ENCODE measurements around the gene LRRC25. TPM values are rescaled to one million over a fixed set of nuclear protein-coding genes. Genes with fewer than 3 reads are reported as not detected.
A peak's percentile ranks its signal among the peaks of the same experiment; 100 is the strongest.

Gene LRRC25
- polyA plus RNA-seq, 4 donors, result 1.0 to 1.3 (median 1.2) TPM

DNA sequence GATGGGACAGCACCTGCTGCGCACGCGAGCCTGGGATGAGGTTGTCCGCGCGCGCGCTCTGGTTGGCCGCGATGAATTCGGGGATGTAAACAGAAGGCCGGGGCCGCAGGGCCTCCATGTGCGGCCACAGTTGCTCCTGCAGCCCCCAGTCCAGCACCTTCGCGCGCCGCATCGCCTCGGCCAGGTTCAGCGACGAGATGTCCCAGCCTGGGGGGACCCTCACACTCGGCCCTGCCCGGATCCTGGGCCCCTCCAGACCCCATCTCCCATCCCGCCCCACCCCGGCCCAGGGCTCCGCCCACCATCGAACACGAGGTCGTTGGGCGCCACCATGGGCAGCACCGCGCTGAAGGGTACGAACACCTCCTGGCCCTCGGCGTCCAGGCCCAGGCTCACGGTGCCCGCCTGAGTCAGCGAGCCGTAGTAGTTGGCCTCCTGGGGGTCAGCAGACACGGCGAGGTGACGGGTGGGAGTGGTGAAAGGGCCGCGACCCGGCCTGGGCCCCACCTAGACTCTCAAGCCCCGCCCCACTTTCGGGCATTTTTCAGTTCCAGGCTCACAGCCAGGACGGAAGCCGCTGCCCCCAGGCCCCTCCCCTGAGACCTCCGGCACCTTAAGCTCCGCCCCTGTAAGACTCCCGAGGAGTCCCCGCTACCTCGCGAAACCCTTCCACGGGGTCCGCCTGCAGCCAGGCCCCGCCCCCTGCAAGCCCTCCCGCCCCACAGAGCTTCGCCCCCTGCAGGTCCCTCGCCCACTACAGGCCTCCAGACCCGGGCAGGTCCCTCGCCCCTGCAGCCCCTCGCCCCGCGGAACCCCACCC is 39.5 kb upstream of the LRRC25 start:
- peak in 1 of 4 donors; percentile 81 for DNase-seq (ENCODE audit: low read depth in 4 of 4, low spot score in 3 of 4)

DNA sequence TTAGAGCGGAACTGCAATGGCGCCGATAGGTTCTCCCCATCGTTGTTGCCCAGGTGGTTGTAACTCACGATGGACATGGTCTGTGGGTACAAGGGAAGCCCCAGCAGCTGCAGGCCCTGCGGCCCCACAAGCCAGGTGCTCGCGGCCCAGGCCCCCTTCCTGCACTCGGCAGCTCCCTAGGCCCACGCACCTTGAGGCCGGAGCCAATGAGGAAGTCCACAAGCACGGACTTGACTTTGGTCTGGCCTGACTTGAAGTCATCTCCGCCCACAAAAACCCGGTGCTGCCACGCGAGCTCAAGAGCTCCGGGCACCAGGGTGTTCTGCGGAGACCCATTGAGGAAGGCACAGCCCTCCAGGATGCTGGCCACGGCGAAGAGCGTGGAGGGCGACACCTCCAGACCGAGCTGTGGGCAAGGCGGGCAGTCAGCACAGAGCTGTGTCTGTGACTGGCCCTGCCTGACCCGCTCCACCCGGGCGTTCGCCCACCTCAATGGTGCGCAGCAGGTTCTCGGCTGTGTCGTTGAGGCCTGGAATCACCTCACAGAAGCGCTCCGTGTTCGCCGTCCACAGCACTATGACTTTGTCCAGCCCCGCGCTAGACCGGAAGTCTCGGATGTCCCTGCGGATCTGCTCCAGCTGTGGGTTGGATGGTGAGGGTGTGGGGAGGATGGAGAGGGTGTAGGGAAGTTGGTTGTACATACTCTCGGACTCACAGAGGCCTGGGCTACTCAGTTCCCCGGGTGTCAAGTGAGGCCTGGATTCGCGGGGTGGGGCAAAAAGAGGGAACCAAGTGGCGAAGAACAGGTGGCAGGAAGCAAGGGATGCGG is 38.6 kb upstream of the LRRC25 start:
- no peak for DNase-seq (ENCODE audit: low read depth in 4 of 4, low spot score in 3 of 4)

DNA sequence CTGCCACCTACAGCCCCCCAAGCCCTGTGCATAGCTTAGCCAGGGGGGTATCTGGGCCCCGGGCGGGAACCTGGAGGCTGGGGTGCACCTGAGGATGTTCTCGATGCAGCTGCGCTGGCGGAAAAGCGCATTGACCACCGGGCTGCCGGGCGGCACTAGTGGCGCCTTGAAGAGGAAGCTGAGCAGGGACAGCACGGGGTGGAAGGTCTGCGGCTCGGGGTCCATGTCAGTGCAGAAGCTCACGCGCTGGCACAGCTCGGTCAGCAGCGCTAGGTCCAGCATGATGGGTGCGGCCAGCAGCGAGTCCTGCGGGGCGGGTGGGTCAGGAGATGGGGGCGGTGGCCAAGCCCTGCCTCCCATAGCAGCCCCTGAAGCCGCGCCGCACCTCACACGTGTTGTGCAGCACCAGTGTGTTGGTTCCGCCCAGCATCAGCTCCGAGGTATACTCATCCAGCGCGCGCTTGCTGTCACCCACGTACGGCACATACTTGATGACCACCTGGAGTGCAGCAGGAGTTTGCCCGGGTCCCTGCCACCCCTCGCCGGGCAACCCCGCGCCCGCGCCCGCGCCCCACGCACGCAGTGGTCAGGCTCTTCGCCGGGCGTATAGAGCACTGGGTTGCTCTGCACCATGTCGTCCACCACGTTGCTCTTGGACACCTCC is 37.9 kb upstream of the LRRC25 start:
- no peak for DNase-seq (ENCODE audit: low read depth in 4 of 4, low spot score in 3 of 4)

DNA sequence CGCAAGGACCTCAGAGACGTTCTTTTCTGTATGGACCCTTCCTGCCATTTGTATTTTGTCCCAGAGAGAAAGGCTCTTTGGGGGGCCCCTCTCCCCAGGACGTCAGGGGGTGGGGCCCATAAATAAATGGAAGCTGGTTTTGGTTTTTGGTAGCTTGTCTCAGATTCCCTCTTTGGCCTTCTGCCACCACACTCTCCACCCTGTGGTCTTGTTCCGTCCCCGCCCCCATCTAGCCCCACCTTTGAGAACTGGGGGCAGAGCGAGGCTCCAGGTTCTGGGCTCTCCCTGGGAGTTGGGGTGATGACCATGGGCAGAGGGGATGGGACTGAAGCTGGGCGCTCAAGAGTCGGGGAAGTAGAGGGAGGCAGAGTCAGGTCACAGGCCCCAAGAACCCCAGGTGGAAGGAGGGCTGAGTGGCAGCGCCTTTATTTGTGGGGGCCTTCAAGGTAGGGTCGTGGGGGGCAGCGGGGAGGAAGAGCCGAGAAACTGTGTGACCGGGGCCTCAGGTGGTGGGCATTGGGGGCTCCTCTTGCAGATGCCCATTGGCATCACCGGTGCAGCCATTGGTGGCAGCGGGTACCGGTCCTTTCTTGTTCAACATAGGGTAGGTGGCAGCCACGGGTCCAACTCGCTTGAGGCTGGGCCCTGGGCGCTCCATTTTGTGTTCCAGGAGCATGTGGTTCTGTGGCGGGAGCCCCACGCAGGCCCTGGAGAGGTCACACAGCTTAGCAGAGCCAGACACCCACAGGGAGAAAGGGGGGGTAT is 37.2 kb upstream of the LRRC25 start:
- DNase-seq (ENCODE audit: low read depth in 4 of 4, low spot score in 3 of 4), result no peak

DNA sequence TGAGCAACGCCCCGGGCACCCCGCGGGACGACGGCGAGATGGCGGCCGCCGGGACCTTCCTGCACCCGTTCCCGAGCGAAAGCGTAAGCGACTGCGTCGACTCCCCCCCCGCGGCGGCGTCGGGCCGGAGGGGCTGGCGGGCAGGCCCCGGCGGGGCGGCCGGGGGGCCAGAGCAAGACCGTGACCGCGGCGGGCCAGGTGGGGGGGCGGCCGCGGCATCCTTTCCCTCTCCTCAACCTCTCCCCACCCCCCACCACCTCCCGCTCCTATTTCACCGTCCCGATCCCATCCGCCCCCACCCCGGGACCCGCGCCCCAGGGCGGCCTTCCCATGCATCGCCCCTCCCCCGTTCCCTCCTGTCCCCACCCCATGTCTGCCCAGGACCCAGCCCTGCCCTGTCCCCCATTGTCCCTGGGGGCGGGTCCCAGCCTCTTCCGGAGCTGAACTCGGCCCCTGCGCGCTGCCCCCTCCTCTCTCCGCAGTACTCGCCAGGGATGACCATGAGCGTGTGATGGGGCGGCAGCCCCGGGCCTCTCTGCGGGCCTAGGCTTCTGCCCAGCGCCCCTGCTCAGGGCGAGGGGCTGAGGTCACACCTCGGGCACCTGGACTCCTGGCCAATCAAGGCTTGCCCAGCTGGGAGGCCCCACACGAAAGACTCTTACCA is 36.4 kb upstream of the LRRC25 start:
- no peak for DNase-seq (ENCODE audit: low read depth in 4 of 4, low spot score in 3 of 4)

DNA sequence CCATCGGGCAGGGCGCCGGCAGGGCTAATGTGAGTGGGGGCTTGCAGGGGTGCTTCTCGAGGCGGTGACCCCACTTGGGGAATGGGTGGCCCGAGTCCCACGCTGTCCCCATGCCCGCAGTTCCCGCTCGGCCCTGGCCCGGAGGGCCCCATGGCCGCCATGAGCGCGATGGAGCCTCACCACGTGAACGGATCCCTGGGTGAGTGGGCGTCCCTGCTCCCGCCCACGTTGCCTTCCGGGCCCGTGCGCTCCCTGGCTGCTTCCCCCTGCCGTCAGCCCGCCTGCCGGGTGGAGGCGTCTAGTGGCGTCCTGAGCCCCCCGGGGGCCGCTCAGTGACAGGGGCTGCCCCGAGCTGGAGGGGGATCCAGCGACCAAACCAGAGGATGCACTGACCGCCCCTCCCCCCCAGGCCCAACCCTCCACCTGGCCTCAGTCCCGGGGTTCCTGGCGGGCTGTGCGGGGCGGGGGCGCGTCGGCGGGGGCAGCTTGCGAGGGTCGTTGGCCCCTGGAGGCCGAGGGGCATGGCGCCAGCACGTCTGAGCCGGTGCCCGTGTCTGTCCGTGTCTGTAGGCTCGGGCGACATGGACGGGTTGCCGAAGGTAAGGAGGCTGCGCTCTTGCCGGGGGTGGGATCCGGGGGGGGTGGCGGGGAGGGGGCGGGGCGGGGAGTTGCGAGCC is 35.7 kb upstream of the LRRC25 start:
- DNase-seq (ENCODE audit: low read depth in 4 of 4, low spot score in 3 of 4), result no peak

DNA sequence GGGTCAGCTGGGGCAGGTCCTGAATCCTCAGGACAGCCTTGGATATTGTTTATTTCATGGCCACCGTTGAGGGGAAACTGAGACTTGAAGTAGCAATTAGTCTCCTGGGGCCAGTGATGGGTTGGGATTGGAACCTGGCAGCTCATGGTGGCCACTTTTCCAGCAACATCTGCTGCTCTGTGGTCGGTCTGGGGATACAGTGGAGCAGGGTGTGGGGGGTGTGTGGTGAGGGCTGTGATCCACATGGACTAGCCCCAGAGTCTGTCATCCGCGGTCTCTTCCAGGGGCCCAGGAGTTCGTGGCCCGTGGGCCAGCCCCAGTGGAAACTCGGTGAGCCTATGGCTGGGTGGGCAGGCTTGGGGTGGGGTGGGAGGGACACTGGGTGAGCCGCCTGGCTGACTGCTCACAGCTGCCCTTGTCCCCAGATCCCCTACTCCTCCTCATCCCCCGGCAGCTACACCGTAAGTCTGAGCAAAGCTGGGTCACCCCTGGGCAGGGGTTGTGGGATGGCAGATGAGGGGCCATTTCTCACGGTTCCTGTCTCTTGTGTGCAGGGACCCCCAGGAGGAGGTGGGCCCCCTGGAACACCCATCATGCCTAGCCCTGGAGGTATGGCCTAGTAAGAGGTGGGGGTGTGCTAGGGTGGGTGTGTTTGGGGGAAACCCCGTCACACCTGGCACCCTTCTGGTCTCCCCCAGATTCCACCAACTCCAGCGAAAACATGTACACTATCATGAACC is 35.0 kb upstream of the LRRC25 start:
- DNase-seq (ENCODE audit: low read depth in 4 of 4, low spot score in 3 of 4), result no peak

DNA sequence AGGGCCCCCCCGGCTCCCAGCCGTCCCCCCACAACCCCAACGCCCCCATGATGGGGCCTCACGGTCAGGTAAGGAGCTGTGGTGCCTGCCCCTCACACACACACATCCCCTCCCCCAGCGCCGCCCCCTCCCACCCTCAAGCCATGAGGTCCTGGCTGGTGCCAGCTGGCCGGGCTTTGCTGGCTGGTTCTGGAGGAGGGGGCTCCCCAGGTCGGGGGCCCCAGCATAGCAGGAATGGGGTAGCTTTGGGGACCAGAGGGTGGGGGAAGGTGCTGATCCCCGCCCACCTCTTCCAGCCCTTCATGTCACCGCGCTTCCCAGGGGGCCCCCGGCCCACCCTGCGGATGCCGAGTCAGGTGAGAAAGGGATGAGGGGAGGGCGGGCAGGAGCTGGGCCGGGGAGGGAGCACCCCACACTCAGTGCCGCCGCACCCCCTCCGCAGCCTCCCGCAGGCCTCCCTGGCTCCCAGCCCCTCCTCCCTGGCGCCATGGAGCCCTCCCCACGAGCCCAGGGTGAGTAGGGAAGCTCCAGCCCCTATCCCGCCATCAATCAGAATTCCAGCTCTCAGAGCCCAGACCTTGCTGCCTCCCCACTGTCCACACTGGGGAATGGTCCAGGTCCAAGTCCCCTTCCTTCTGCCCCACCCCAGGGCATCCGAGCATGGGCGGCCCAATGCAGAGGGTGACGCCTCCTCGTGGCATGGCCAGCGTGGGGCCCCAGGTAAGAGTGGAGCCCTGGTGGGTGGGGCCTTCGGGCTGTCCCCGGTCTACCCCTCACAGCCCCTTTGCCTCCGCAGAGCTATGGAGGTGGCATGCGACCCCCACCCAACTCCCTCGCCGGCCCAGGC is 34.2 kb upstream of the LRRC25 start:
- no peak for DNase-seq (ENCODE audit: low read depth in 4 of 4, low spot score in 3 of 4)

DNA sequence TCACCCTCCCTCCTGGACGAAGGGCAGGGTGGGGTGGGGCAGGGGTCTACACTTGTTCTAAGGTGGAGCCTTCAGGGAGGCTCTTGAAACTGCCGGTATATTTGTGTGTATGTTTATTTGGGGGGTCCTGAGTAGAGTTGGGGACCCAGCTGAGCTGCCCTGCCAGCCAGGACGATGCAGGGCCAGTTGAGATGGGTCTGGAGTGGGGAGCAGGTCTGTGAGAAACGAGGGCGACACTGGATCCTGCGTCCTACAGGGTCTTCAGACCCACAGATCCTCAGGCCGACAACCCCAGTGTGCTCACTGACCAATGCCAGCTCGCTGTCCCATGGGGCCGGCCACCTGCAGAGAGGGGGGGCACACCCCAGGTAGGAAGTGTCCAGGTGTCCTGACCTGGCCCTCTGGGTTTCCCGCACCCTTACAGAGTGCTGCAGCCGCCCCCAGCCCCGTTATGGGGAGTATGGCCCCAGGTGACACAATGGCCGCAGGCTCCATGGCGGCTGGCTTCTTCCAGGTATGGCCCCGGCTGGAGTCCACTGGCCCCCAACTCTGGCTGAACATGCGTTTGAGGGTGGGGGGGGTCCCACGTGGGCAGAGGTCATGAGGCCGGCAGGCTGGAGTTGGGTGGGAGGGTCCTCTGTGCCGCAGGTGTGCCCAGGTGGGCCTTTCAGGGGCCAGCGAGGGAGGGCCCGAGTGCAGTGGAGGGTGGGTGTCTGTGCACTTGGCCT is 33.2 kb upstream of the LRRC25 start:
- DNase-seq (ENCODE audit: low read depth in 4 of 4, low spot score in 3 of 4), result no peak

DNA sequence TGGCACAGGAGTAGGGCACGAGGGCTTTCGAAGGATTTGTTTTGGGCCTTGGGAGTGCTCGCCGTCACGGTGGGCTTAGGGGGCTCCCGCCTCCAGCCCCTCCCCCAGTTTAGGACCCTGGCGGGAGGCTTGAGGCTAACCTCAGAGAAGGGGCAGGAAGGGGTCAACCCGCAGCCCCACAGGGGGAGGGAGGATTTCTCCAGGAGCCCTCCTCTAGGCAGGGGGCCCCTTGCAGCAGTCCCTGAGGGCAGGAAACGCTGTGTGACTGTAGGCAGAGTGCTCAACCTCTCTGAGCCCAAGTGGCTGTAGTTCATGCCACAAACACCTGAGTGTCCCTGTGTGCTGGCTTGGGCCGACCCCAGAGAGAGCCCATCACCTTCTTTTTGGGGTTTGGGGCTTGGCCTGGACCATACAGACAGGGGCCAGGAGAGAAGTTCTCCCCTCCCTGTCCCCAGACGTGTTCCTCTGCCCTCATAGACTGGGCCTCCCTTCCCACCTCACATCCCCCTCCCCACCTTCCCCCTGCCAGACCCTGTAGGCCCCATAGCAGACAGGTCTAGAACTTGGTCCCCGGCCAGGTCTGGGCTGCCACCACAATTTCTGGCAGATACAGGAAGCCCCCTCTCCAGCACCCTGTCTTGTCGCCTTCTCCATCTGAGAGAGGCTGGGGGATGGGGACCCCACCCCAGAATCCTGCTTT is 32.4 kb upstream of the LRRC25 start:
- no peak for DNase-seq (ENCODE audit: low read depth in 4 of 4, low spot score in 3 of 4)

DNA sequence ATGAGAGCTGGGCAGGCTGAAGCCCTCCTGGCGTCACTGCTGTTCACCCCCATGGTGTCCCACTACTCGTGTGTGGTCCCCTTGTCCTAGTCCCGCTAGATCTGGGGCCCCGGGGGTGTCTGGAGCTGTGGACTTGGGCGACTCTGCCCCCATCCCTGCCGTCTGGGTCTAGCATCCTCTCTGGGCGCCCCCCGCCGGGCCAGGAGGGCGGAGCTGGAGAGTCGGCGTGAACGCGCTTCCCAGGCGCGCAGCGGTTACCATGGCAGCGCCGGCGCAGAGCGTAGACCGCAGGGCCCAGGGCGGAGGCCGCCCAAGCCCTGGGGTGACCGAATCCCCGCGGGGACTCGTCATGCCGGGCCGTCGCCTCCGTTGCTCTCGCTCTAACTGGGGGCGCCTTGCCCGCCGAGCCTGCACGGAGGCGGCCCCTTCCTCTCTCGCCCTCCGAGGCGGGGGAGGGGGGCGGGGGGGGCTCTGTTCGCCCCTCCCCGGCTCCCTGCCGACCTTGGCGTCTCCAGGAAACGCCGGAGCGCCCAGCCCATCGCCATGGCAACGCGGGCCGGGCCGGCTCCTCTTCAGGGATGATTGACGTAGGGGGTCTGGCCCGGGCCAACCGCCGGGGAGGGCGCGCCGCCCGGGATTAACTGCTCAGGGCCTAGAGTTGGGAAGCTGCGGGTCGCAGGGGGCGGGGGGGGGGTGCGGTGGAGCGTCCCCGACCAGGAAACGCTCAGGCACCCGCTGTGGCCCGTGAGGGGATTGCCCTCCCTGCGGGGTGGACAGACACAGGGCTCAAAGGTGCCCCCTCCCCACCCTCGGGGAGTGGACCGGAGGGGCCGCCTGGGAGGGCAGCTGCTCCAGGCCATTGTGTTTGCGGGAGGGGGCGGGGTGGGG is 31.6 kb upstream of the LRRC25 start:
- no peak for DNase-seq (ENCODE audit: low read depth in 4 of 4, low spot score in 3 of 4)

DNA sequence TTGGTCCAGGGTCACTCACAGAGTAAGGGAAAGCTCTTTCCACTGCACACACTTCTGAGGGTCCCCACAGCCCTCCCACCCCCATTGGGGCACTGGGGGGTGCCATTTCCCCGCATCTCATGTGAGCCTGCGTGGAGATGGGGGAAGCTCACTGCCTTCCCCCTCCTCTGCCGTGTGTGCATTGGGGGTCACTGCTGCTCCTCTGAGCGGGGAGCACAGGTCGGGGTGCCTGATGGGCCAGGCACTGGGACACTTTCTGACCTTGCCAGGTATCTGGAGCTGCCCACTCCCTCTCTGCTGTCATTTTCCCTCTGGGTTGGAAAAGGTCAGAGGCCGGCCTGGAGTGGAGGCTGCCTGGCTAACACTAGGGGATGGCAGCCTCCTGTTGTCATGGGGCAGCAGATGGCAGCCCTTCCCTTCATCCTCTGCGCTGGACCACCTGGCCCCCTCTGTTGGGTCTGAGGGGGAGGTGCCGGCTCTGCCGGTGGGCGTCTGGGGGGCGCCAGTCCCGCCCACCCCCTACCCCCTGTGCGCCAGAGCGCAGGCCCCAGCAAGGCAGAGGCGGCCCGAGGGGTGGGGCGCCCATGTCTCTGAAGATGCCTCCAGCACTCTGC is 30.9 kb upstream of the LRRC25 start:
- DNase-seq (ENCODE audit: low read depth in 4 of 4, low spot score in 3 of 4), result no peak

DNA sequence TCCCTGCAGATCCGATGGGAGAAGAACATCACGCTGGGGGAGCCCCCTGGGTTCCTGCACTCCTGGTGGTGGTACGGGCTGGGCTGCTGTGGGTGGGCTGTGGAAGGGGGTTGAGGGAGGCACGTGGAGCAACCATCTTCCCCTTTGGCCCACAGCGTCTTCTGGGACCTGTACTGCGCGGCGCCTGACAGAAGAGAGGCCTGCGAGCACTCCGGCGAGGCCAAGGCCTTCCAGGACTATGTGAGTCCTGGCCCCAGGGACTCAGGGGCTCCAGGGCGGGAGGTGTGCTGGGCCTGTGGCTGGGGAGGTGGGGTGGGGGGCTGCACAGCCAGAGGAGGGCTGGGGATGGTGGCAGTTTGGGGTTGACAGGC is 30.3 kb upstream of the LRRC25 start:
- DNase-seq (ENCODE audit: low read depth in 4 of 4, low spot score in 3 of 4), result no peak

DNA sequence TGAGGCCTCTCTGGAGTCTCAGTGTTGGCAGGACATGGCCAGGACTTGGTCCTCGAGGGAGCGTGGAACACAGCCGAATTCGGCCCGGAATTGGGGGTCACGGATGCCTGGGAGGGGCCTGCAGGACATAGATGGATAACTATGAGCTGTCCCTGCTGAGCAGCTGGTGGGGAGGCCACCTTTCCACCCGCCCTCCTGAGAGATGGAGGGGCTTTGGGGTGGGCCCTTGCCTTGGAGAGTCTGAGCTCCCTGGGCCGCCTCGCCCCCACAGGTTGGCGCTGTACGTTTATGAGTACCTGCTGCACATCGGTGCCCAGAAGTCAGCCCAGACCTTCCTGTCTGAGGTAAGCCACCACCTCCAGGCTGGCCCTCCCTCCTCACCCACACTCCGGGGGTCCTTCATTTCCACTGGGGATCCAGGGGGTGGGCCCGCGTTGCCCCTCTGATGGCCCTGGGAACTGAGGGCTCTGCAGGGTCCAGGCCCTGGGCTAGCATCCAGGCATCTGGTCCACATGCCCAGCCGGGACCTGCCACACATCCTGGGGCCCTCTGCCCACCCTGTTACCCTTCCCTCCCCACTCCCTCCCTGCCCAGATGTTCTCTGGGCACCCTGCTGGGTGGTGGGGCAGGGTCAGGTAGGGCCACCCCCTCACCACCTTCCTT is 29.8 kb upstream of the LRRC25 start:
- DNase-seq (ENCODE audit: low read depth in 4 of 4, low spot score in 3 of 4), result no peak

DNA sequence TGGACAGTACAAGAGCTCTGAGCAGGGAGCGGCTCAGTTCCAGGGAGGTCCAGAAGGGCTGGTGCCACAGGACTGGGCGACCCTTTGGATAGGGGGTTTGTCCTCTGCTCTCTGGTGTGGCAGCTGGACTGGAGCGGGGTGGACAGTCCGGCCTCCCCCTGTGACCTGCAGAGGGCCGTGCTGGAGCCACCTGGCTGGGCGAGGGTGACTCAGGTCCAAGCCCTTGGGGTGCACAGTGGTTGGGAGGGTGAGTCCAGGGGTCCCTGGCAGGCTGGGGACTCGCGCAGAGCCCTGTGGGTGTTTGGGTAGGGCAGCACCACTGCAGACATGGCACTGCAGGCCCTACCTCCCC is 29.0 kb upstream of the LRRC25 start:
- no peak for DNase-seq (ENCODE audit: low read depth in 4 of 4, low spot score in 3 of 4)
